Activated naive CD8-positive, alpha-beta T cell treated with anti-CD3 and anti-CD28 coated beads, Interleukin-2, amount 10 ng/mL, durations not matched to agents 7 days and 5 days (primary cell): Measurements from ENCODE around the gene CPA5. TPM values are rescaled to one million over a fixed set of nuclear protein-coding genes. Genes with fewer than 3 reads are reported as not detected.

ENCODE experiments used
- ATAC-seq: fragments of 150-1000 bp; cut with Tn5 transposase; one replicate; pipeline ENCODE4 v1.10.0; 2021; ENCODE audit warnings: low read depth, moderate library complexity
- POLR2A ChIA-PET: fragments of 350-600 bp; sonication (Branson Sonifier 250); formaldehyde crosslinking; loops from one replicate; lab custom pipeline; 2021; ENCODE audit warnings: antibody characterized with exemption; lab: Charles Lee
- DNase-seq: peaks from one replicate; pipeline ENCODE4 v3.0.0; 2021
- H3K27ac Mint-ChIP-seq: one replicate; pipeline ENCODE4 v1.8.0; 2022; ENCODE audit warnings: mild to moderate bottlenecking, mixed read lengths
- H3K27me3 Mint-ChIP-seq: one replicate; pipeline ENCODE4 v1.8.0; 2022; ENCODE audit warnings: mild to moderate bottlenecking, moderate library complexity, mixed read lengths
- H3K36me3 Mint-ChIP-seq: one replicate; pipeline ENCODE4 v1.8.0; 2021; ENCODE audit warnings: mild to moderate bottlenecking, mixed read lengths
- H3K4me1 Mint-ChIP-seq: one replicate; pipeline ENCODE4 v1.8.0; 2021; ENCODE audit warnings: mixed read lengths
- H3K4me3 Mint-ChIP-seq: one replicate; pipeline ENCODE4 v1.8.0; 2022; ENCODE audit warnings: mild to moderate bottlenecking, moderate library complexity, mixed read lengths
- H3K9me3 Mint-ChIP-seq: one replicate; pipeline ENCODE4 v1.8.0; 2021; ENCODE audit warnings: mixed read lengths
- total RNA-seq, 2 experiments: library from RNA; stranded (reverse); gene quantifications; one replicate each; pipeline ENCODE4 v1.2.3, GENCODE V29; 2021

CPA5 gene
- total RNA-seq, 2 experiments from 2014 or later, result 8.7 to 9.4 TPM

DNA sequence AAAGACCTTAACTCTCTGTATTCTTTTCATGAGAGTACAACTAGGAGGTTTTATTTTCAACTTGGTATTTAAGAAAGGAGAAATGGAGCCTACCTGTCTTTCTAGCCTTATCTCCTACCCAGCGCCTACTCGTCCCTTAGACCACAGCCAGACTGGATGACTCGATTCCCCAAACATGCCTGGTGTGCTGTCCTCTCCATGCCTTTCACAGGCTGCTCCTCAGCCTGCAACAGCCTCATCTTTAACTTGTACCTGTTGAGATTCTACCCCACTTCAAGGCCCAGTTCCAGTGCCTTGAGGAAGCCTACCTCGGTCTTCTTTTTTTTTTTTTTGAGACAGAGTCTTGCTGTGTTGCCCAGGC lies 65.1 kb downstream of the CPA5 start:
- Mint-ChIP-seq H3K4me3 (no peak overlapping the region), H3K9me3 (no peaks in the 10 kb centered on the region), H3K36me3 (peaks cover 21% of the 10 kb centered on the region), H3K27ac (peak overlapping the region; percentile 75), H3K4me1 (peaks cover 25% of the 10 kb centered on the region), H3K27me3 (no peaks in the 10 kb centered on the region)
- ATAC-seq (no peak), DNase-seq (no peak)
- POLR2A ChIA-PET, result interaction anchor here (0.6 kb wide), 1 partner anchor 19 kb away, joined by 3 read pairs; no protein-coding TSS in a partner anchor

DNA sequence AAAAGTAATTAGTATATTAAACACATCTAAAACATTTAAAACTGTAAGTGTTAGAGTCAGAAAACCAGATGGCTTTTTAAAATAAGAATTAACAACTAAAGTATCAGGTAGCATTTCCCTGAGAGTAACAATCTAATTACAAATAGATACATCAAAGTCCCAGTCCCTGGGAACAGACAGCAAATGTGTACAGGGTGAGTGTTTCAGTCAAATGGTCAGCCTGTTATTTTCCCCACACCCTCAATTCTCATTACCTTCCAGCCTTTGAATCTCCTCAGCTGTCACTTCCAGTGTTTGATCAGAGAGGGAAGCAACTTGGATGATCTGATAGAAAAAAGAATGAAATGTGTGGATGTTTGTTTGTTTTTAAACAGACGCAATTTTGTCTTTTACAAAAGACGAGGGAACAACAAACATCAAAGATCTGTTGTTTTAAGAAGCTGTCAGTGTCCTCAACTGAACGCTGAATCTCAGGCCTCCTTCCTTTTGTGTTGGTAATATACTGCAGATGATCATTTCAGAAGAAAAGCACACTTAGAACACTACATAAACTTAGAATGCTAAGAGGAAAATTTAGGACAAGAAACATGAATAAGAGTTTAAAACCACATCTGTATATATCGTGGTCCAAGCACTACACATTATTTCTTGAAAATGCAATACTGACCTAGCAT lies 66.4 kb downstream of the CPA5 start:
- H3K27ac Mint-ChIP-seq, result no peak overlapping the region
- DNase-seq, result no peak
- POLR2A ChIA-PET, result no interaction called here
- no peak overlapping the region for H3K4me3 Mint-ChIP-seq
- H3K27me3 Mint-ChIP-seq, result no peaks in the 10 kb centered on the region
- peaks cover 35% of the 10 kb centered on the region for H3K4me1 Mint-ChIP-seq
- peaks cover 24% of the 10 kb centered on the region for H3K36me3 Mint-ChIP-seq
- ATAC-seq, result no peak
- H3K9me3 Mint-ChIP-seq, result no peaks in the 10 kb centered on the region

DNA sequence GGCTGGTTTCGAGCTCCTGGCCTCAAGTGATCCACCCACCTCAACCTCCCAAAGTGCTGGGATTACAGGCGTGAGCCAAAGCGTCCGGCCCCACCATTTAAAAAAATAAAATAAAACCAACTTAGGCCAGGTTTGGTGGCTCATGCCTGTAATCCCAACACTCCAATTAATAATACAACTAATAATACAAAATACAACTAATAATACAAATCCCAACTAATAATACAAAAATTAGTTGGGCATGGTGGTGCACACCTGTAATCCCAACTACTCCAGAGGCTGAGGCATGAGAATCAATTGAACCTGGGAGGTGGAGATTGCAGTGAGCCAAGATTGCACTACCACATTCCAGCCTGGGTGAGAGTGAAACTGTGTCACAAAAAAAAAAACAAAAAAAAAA lies 68.6 kb downstream of the CPA5 start:
- H3K27ac Mint-ChIP-seq, result no peak overlapping the region
- H3K4me3 Mint-ChIP-seq, result no peak overlapping the region
- POLR2A ChIA-PET, result interaction anchor here (0.6 kb wide), 1 partner anchor 19 kb away, joined by 4 read pairs; no protein-coding TSS in a partner anchor

DNA sequence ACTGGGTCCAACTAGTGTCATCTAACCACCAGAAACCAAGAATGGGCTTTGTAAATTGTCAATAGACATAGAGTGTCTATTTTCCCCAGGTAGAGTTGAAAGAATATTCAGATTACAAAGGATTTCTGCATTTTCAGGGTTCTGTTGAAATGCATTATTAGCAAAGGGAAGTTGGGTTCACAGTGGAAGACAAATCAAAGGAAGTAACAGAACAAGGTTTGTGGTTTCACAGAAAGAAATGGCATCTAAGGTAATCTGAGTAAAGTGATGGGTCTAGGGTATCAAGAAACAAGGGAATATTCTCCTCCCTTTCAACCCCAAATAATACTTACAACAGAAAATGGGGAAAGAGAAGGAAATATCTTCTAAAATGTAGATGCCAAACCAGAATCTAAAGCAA lies 70.4 kb downstream of the CPA5 start:
- Mint-ChIP-seq H3K27ac (peak overlapping the region; percentile 74), H3K36me3 (peaks cover 20% of the 10 kb centered on the region), H3K4me3 (peak overlapping the region; percentile 56), H3K9me3 (no peaks in the 10 kb centered on the region), H3K27me3 (no peaks in the 10 kb centered on the region), H3K4me1 (peaks cover 65% of the 10 kb centered on the region)
- ATAC-seq, result peak; percentile 26
- POLR2A ChIA-PET, result no interaction called here
- DNase-seq, result no peak

More for the DNA sequence above, 68.6 kb downstream of the CPA5 start:
- ATAC-seq (no peak), DNase-seq (no peak)
- Mint-ChIP-seq H3K9me3 (no peaks in the 10 kb centered on the region), H3K27me3 (no peaks in the 10 kb centered on the region), H3K36me3 (peaks cover 23% of the 10 kb centered on the region), H3K4me1 (peaks cover 52% of the 10 kb centered on the region)

DNA sequence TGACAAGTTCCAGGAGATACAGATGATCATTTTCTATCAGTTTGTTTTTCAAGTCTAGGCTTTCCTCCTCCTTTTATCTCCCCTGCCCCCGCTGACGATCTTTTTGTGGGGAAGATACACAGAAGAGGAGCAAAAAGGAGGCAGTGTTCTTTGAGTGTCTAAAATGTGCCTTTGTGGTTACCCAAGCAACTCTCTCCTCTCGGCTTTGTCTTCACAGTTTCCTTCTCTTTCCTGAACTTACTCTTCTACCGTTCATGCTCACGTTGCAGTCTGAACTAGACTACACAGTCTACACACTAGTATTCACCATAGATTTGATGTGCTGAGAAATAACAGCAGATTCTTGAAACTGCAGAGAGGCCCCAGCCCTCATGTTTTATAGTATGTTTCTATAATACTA lies 72.6 kb downstream of the CPA5 start:
- Mint-ChIP-seq H3K27me3 (no peaks in the 10 kb centered on the region), H3K27ac (peak overlapping the region; percentile 95), H3K9me3 (no peaks in the 10 kb centered on the region), H3K4me3 (peak overlapping the region; percentile 77), H3K4me1 (peaks cover 70% of the 10 kb centered on the region), H3K36me3 (peaks cover 9% of the 10 kb centered on the region)
- no peak for DNase-seq
- peak; percentile 62 for ATAC-seq
- POLR2A ChIA-PET, result interaction anchor here (1.1 to 1.9 kb wide), 4 partner anchors 11 to 49 kb away, joined by 4 to 12 read pairs (median 6); partner anchors contain the start of gene CEP41

DNA sequence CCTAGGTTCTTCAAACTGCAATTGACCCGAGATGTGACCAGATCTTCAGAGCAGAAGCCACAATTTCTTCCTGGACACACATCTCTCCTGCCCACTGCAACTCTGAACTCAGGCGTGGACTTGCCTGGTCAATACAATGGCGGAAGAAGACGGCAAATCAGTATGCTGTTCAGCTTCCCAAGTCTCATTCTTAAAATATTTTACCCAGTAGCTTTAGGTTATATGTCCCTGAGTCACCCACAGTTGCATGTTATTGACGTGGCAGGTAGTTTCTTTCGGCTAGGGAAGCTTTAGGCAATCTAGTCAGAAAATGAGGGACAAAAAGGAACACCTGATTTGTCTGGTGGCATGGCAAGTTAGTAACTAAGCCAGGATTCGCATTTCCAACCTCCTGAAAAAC lies 73.7 kb downstream of the CPA5 start:
- POLR2A ChIA-PET, result no interaction called here
- no peaks in the 10 kb centered on the region for H3K9me3 Mint-ChIP-seq
- DNase-seq (no peak), ATAC-seq (no peak)
- peaks cover 9% of the 10 kb centered on the region for H3K36me3 Mint-ChIP-seq
- H3K4me3 Mint-ChIP-seq, result peak overlapping the region; percentile 77
- H3K27ac Mint-ChIP-seq, result peak overlapping the region; percentile 95
- H3K4me1 Mint-ChIP-seq, result peaks cover 72% of the 10 kb centered on the region
- no peaks in the 10 kb centered on the region for H3K27me3 Mint-ChIP-seq

Other genes starting within 250 kb of the CPA5 start
- gene TMEM209, start 139.4 kb upstream of the CPA5 start, total RNA-seq, result 10 to 100 TPM; 39.5 to 43.9 TPM
- not detected for gene SSMEM1, start 137.0 kb upstream of the CPA5 start, total RNA-seq
- gene CPA2, start 78.0 kb upstream of the CPA5 start, total RNA-seq, result not detected
- gene CPA4, start 51.7 kb upstream of the CPA5 start, total RNA-seq, result not detected
- not detected for gene CPA1, start 35.7 kb downstream of the CPA5 start, total RNA-seq
- gene CEP41, start 96.2 kb downstream of the CPA5 start, total RNA-seq, result 10 to 100 TPM; 27.1 to 28.7 TPM
- gene MEST, start 147.3 kb downstream of the CPA5 start, total RNA-seq, result 10 to 100 TPM in 1 of 2 experiments, 1 to 10 TPM in 1; 8.7 to 11.6 TPM